IPS DF 4.7 (cell line): Measurements from ENCODE around the gene ROBO1.
"Not testable (repeated sequence)": the region's sequence is repeated elsewhere in the genome, so short reads cannot be mapped to it uniquely, and the experiment has no call there.

Experiments used
- DNase-seq: peaks from one replicate; pipeline ENCODE4 v3.0.0-alpha.2; 2013; ENCODE audit warnings: low spot score; ENCODE audit errors: extremely low read depth

Gene ROBO1

GRCh38 chr3:78884567-78884966, 883.2 kb downstream of the ROBO1 start:
- not testable (repeated sequence) for DNase-seq

GRCh38 chr3:78882251-78882650, 885.5 kb downstream of the ROBO1 start:
- DNase-seq: no peak

- no peak for DNase-seq
Measured at GRCh38 chr3:78881501-78881900, 886.3 kb downstream of the ROBO1 start.

GRCh38 chr3:78880603-78881461, 887.0 kb downstream of the ROBO1 start:
- DNase-seq: no peak

DNA sequence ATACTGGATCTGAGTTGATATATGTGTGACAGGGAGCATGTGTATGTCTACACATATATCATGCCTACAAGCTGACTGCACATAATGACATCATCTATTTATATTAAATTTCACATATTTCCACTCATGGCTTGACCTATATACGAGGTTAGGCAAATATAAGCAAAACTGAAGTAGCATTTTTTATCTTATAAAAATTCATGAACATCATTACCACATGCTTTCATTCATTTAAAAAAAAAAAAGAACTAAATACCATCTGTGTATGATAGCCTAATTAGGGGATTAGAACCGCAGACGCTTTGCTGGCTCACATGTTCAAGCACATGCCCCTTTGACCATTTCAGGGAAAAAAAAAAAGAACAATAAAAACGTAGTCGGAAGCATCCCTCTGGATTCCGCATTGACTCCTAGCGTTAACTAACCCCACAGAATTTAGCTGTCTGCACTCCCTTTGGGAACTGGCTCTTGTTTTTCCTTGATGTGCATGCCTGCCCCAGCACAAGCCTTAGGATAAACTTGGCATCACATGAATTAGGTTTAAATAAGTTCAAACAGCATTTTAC, 888.4 kb downstream of the ROBO1 start:
- no peak for DNase-seq

- no peak for DNase-seq
Measured at GRCh38 chr3:78878789-78879188, 889.0 kb downstream of the ROBO1 start.

GRCh38 chr3:78878011-78878410, 889.8 kb downstream of the ROBO1 start:
- DNase-seq: no peak

GRCh38 chr3:78875851-78876250, 891.9 kb downstream of the ROBO1 start:
- no peak for DNase-seq

DNA sequence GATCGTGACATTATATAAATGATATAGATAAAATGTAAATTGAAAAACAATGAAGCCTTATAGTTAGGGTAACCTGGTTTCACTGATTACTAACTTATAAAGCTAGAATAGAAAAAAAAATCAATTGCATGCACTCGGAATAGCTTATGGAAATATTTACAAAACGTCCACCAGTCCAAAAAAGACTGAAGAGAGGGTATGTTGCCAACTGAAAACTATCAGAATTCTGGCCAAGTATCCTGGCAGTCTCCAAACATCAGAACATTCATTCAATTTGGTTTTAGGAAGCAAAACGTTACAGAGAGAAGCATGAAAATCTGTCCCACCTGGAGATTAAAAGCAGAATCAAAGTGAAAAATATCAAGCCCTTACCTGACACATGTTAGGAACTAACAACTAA, 892.4 kb downstream of the ROBO1 start:
- no peak for DNase-seq

DNA sequence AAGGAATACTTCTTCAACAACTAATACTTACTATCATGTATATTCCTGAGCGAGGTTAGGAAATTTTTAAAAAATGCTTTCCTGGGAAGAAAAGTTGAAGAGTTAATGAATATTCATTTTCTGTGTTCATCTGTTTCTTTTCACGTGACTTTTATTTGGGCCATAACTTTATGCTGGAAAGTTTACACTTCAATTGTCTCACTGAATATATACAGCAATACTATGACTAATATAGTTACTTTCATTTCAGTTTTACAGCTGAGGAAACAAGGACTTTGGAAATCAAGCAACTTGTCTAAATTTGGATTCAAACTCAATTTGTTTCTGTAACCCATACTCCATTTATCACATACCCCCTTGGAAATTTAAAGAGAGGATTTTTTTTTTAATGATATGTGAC, 894.2 kb downstream of the ROBO1 start:
- no peak for DNase-seq

DNA sequence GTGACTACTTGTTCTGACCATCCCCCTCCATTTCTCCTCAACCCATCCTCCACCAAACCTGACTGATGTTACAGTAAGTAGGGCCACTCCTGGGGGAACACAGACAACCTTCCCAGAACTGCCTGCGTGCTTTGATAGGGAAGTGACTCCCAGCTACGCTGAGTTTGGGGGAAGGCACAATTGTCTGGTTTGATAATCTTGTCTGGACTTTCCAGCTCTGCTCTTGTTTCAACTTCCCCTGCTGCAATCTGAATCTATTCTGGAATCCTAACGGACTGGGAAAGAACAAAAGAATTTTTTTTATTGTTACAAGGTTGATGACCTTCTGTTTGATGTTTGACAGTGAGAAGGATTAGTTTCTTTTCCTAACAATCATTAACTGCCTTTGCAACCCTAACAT, 895.6 kb downstream of the ROBO1 start:
- no peak for DNase-seq

DNA sequence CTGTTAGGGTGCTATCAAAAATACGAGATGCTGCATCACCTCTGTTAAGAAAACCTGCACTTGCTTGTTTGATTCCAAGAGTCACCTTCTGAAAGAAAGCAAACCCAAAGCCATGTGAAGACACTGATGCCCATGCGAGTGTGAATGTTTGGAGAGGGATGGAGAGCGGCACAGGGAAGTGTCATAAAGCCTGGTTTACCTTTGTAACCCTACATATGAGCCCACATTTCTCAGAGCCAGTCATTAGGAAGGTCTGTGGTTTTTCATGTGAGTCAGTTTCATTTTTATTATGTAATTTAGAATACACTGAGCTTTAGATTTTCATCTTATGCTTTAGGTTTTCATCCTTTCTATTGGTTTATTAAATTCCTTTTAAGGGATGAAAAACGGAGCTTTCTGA, 896.8 kb downstream of the ROBO1 start:
- DNase-seq: no peak

DNA sequence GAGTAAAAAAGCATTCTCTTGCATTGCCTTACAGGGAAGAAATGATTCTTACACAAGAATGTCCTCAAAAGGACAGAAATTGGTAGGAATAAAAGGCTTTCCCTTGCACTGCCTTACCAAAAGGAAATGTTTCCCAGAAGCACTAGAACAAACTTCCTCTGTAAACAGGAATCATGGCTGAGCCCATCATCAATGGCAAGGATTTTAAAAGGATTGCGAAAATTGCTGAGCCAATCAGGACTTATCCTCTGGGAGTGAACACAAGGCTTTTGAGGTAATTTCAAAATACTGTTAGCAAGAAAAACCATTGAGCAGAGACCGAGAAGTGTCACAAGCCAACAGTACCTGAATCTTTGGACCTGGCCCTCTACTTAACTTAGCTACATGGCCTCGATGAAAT, 897.3 kb downstream of the ROBO1 start:
- no peak for DNase-seq

DNA sequence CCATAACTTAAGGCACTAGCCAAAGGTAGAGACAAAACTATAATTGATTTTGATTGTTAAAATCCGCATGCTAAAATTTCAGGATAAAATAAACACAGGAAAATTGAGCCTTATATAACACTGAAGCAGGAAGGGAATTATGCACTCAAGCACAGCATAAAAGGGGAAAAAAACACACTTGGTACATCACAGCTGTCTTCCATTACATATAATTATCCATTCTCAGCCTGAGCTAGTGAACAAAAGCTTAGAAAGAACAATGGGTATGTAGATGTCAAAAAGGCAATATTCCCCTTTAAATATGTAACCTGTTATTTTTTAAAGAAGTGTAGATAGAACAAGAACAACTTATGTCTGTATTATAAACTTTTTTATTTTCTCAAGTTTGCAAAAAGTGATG, 899.2 kb downstream of the ROBO1 start:
- no peak for DNase-seq

GRCh38 chr3:78867409-78868372, 900.1 kb downstream of the ROBO1 start:
- DNase-seq: no peak

GRCh38 chr3:78863306-78864203, 904.2 kb downstream of the ROBO1 start:
- no peak for DNase-seq

DNA sequence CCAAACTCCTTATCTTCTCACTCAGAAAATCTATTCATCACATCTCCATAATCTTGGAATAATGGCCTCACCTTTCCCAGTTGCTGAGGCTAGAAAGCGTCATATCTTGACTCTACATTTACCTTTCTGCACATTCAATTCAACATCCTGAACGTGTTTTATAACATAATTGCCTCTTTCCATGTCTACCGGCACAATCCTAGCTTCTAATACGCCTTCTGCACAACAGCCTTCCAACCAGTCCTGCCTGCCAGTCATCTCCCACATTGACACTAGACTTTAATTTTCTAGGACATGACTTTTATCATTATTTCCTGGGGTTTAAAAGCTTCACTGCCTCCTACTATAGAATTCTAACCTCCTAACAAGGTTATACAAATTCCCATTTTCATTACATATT, 906.6 kb downstream of the ROBO1 start:
- DNase-seq: no peak

DNA sequence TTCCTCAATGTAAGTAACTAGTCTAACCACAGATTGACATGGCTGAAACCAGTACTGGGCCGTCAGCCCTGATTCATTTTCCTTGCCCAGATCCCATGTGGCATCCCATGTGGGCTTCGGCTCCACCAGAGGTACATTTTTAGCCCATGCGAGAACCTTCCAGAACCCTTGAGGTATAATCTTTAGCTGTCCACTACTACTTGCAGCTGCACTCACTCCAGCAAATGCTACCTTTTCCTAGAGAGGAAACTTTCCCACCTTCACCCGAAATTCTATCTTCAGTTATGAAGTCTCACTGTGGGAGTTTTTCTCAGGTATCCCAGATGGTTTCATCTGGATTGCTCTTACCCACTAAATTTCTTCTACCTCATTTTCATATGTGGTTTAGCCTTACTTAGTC, 907.2 kb downstream of the ROBO1 start:
- DNase-seq: no peak

- DNase-seq: no peak
Measured at GRCh38 chr3:78858910-78859309, 908.9 kb downstream of the ROBO1 start.

DNA sequence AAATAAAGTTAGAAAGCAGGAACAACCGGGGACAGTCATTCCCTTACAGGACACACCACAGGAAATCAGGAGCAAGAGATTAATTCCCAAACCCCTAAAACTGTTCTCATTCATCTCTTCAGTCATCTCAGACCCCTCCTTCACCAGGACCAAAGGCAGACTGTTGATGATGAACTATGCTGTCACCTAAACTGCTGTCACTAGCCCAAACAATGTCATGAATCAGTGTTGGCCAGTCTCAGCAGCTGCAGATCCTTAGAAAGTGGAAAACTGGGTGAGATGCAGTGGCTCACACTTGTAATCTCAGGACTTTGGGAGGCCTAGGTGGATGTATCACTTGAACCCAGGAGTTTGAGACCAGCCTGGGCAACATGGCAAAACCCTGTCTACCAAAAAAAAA, 909.6 kb downstream of the ROBO1 start:
- no peak for DNase-seq
